ENCODE measurements around the gene BLVRB.

DNA sequence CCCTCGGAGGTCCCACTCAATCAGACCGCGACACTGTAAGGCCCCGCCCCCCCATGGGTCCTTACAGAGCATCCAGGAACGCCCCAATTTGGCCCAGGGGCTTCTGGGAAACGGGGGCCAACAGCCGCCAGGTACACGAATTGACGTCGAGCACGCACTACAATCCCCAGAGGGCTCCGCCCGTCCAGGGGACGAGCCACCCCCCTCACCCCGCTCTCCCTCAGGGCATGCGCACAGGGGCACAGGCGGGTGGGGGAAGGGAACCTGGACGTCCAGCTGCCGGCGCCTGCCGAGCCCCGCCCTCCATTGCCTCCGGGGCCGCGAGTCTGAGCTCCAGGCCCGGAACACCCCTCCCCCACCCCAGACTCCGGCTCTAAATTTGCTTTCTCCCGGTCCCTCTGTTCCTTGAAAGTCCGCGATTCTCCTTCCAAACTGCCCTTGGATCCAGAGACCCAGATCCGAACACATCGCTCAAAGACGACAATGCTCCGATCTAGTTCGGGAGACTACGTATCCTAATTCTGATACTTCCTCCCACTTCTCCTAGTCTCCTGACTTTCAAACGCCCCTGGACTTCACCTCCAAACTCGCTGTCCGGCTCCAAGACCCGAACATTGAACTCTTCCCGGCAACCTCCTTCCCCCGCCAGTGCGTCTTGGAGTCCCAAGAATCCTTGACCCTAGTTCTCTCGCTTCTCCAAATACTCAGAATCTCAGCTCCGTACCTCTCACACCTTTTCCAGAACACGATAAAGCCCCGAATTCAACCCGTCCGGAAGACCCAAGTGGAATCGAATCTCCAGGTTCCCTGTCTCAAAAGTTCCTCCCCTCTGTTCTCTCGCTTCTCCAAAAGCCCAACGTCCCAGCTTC lies 22.2 kb downstream of the BLVRB start:
- TF ChIP-seq, protein P1, sequence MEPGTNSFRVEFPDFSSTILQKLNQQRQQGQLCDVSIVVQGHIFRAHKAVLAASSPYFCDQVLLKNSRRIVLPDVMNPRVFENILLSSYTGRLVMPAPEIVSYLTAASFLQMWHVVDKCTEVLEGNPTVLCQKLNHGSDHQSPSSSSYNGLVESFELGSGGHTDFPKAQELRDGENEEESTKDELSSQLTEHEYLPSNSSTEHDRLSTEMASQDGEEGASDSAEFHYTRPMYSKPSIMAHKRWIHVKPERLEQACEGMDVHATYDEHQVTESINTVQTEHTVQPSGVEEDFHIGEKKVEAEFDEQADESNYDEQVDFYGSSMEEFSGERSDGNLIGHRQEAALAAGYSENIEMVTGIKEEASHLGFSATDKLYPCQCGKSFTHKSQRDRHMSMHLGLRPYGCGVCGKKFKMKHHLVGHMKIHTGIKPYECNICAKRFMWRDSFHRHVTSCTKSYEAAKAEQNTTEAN (CRISPR knock-in tag; IDR thresholded peaks at IDR 0.05), result no peak
- TF ChIP-seq ZNF219 (CRISPR knock-in tag; IDR thresholded peaks at IDR 0.05; ENCODE audit: borderline replicate concordance) (no peak), ZNF138 (CRISPR knock-in tag; conservative IDR thresholded peaks at IDR 0.05) (no peak), TP53 (CRISPR knock-in tag; IDR thresholded peaks at IDR 0.05) (no peak)
- TF ChIP-seq, protein P2, sequence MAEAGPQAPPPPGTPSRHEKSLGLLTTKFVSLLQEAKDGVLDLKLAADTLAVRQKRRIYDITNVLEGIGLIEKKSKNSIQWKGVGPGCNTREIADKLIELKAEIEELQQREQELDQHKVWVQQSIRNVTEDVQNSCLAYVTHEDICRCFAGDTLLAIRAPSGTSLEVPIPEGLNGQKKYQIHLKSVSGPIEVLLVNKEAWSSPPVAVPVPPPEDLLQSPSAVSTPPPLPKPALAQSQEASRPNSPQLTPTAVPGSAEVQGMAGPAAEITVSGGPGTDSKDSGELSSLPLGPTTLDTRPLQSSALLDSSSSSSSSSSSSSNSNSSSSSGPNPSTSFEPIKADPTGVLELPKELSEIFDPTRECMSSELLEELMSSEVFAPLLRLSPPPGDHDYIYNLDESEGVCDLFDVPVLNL (CRISPR knock-in tag; IDR thresholded peaks at IDR 0.05; ENCODE audit: borderline replicate concordance, low read depth), result no peak
- TF ChIP-seq, protein P3, sequence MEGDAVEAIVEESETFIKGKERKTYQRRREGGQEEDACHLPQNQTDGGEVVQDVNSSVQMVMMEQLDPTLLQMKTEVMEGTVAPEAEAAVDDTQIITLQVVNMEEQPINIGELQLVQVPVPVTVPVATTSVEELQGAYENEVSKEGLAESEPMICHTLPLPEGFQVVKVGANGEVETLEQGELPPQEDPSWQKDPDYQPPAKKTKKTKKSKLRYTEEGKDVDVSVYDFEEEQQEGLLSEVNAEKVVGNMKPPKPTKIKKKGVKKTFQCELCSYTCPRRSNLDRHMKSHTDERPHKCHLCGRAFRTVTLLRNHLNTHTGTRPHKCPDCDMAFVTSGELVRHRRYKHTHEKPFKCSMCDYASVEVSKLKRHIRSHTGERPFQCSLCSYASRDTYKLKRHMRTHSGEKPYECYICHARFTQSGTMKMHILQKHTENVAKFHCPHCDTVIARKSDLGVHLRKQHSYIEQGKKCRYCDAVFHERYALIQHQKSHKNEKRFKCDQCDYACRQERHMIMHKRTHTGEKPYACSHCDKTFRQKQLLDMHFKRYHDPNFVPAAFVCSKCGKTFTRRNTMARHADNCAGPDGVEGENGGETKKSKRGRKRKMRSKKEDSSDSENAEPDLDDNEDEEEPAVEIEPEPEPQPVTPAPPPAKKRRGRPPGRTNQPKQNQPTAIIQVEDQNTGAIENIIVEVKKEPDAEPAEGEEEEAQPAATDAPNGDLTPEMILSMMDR (IDR thresholded peaks at IDR 0.05), result no peak
- TF ChIP-seq, protein P4, sequence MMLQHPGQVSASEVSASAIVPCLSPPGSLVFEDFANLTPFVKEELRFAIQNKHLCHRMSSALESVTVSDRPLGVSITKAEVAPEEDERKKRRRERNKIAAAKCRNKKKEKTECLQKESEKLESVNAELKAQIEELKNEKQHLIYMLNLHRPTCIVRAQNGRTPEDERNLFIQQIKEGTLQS (CRISPR knock-in tag; conservative IDR thresholded peaks at IDR 0.05), result no peak
